Measurements from ENCODE around the gene MED9.

DNA sequence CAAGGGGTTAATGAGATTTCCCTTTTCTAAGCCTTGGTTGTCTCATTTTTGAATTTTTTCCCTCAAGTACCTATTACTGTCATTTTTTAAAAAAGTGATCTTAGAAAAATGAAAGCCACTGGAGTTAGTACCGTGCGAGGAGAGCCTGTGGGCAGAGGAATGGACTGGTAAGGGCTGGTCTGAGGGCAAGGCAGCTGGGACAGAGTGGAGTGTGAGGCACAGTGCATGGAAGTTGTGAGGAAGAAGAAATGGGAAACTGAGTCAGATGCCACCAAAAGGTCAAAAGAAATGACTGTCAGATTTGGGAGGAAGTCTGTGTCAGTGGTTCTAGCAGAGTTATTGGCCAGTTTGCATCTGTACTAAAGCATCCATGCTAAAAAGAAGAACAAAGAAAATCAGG, 11.2 kb downstream of the MED9 start:
- TF ChIP-seq, protein P1, sequence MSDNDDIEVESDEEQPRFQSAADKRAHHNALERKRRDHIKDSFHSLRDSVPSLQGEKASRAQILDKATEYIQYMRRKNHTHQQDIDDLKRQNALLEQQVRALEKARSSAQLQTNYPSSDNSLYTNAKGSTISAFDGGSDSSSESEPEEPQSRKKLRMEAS (IDR thresholded peaks at IDR 0.05) = no peak
- TF ChIP-seq CREB1 (IDR thresholded peaks at IDR 0.05; ENCODE audit: low read depth) (no peak), TAF1 (IDR thresholded peaks at IDR 0.05; ENCODE audit: low read depth) (no peak), EP300 (IDR thresholded peaks at IDR 0.05; ENCODE audit: borderline replicate concordance) (no peak), CEBPB (IDR thresholded peaks at IDR 0.05) (no peak), EGR1 (IDR thresholded peaks at IDR 0.05) (no peak)
- TF ChIP-seq, protein P2, sequence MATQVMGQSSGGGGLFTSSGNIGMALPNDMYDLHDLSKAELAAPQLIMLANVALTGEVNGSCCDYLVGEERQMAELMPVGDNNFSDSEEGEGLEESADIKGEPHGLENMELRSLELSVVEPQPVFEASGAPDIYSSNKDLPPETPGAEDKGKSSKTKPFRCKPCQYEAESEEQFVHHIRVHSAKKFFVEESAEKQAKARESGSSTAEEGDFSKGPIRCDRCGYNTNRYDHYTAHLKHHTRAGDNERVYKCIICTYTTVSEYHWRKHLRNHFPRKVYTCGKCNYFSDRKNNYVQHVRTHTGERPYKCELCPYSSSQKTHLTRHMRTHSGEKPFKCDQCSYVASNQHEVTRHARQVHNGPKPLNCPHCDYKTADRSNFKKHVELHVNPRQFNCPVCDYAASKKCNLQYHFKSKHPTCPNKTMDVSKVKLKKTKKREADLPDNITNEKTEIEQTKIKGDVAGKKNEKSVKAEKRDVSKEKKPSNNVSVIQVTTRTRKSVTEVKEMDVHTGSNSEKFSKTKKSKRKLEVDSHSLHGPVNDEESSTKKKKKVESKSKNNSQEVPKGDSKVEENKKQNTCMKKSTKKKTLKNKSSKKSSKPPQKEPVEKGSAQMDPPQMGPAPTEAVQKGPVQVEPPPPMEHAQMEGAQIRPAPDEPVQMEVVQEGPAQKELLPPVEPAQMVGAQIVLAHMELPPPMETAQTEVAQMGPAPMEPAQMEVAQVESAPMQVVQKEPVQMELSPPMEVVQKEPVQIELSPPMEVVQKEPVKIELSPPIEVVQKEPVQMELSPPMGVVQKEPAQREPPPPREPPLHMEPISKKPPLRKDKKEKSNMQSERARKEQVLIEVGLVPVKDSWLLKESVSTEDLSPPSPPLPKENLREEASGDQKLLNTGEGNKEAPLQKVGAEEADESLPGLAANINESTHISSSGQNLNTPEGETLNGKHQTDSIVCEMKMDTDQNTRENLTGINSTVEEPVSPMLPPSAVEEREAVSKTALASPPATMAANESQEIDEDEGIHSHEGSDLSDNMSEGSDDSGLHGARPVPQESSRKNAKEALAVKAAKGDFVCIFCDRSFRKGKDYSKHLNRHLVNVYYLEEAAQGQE (IDR thresholded peaks at IDR 0.05; ENCODE audit: low read depth) = no peak
